ENCODE measurements around the gene ERGIC1.

The ERGIC1 gene

GRCh38 chr5:172839669-172840431 is 5.8 kb downstream of the ERGIC1 start:
- TF ChIP-seq, protein P1, sequence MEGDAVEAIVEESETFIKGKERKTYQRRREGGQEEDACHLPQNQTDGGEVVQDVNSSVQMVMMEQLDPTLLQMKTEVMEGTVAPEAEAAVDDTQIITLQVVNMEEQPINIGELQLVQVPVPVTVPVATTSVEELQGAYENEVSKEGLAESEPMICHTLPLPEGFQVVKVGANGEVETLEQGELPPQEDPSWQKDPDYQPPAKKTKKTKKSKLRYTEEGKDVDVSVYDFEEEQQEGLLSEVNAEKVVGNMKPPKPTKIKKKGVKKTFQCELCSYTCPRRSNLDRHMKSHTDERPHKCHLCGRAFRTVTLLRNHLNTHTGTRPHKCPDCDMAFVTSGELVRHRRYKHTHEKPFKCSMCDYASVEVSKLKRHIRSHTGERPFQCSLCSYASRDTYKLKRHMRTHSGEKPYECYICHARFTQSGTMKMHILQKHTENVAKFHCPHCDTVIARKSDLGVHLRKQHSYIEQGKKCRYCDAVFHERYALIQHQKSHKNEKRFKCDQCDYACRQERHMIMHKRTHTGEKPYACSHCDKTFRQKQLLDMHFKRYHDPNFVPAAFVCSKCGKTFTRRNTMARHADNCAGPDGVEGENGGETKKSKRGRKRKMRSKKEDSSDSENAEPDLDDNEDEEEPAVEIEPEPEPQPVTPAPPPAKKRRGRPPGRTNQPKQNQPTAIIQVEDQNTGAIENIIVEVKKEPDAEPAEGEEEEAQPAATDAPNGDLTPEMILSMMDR (IDR thresholded peaks at IDR 0.05; ENCODE audit: low read depth, low read length, missing control alignments), result no peak
- in situ Hi-C loops (cut with HindIII; ENCODE audit: low sequenced_read_pairs), result no loop called here

GRCh38 chr5:172840432-172841154 is 6.5 kb downstream of the ERGIC1 start:
- no peak overlapping the region for H3K4me3 ChIP-seq (ENCODE audit: low read depth, low read length)
- in situ Hi-C loops (cut with HindIII; ENCODE audit: low sequenced_read_pairs), result no loop called here
- TF ChIP-seq, protein P1 (IDR thresholded peaks at IDR 0.05; ENCODE audit: low read depth, low read length, missing control alignments), result no peak
- DNase-seq (ENCODE audit: low read depth), result no peak

More at GRCh38 chr5:172839669-172840431, 5.8 kb downstream of the ERGIC1 start:
- no peak for DNase-seq (ENCODE audit: low read depth)
- no peak overlapping the region for H3K4me3 ChIP-seq (ENCODE audit: low read depth, low read length)

DNA sequence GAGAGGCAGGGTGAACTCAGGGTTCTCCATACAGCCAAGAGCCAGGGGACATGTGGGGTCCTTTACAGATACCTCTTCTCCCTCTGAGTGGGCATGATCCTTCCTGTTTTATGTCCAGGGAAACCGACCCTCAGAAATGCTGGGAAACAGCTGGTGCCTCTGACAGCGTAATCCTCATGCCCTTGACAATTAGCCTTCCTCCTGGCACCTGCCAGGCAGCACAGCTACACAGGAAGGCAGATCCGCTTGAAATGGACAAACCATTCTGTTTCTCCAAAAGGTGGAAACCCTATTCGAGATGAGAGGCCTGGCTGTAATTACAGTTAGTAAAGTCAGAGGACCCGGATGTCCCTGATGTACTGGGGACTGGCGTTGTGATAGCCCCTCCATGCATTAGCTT is 7.2 kb downstream of the ERGIC1 start:
- TF ChIP-seq, protein P1 (IDR thresholded peaks at IDR 0.05; ENCODE audit: low read depth, low read length, missing control alignments), result no peak
- in situ Hi-C loops (cut with HindIII; ENCODE audit: low sequenced_read_pairs), result no loop called here
- H3K4me3 ChIP-seq (ENCODE audit: low read depth, low read length), result no peak overlapping the region
- no peak for DNase-seq (ENCODE audit: low read depth)

DNA sequence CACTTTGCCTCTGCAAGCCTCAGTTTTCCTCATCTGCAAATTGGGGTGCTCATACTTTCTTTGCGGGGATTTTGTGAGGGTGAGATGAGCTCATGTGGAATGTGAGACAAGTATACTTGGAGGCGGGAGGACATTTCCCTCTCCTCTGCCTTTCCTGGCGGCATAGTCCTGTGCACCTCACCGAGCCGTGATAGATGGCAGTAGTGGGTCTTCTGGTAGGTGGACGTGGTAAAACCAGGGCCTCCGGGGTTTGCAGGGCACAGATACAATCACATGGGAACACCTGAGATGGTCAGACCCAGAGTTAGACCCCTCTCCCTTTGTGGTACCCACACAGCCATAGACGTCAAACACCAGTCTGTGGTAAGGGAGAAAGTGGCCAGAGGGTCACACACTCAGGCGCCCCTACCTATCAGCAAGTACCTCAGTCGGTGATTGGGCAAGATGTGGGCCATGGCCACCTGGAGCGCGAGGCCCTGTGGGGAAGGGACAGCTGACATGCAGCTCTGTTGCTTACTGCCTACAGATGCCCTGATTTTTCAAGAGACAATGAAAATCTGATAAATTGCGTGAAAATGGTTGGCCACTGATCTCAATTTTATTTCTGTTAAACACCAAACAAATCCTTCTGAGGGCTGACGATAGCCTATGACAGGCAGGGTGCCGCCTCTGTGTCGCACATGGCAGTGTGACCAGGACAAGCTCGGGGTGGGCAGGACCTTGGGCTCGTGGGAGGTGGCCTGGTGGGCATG is 9.9 kb downstream of the ERGIC1 start:
- TF ChIP-seq, protein P1 (IDR thresholded peaks at IDR 0.05; ENCODE audit: low read depth, low read length, missing control alignments), result no peak
- no peak for DNase-seq (ENCODE audit: low read depth)
- in situ Hi-C loops (cut with HindIII; ENCODE audit: low sequenced_read_pairs), result no loop called here
- no peak overlapping the region for H3K4me3 ChIP-seq (ENCODE audit: low read depth, low read length)

- TF ChIP-seq, protein P1 (IDR thresholded peaks at IDR 0.05; ENCODE audit: low read depth, low read length, missing control alignments), result no peak
- in situ Hi-C loops (cut with HindIII; ENCODE audit: low sequenced_read_pairs), result no loop called here
- no peak for DNase-seq (ENCODE audit: low read depth)
- no peak overlapping the region for H3K4me3 ChIP-seq (ENCODE audit: low read depth, low read length)
These were observed 10.5 kb downstream of the ERGIC1 start for GRCh38 chr5:172844577-172844838.

- in situ Hi-C loops (cut with HindIII; ENCODE audit: low sequenced_read_pairs), result no loop called here
- no peak overlapping the region for H3K4me3 ChIP-seq (ENCODE audit: low read depth, low read length)
- TF ChIP-seq, protein P1 (IDR thresholded peaks at IDR 0.05; ENCODE audit: low read depth, low read length, missing control alignments), result no peak
- no peak for DNase-seq (ENCODE audit: low read depth)
These were observed 11.1 kb downstream of the ERGIC1 start for GRCh38 chr5:172845154-172845553.
